ENCODE measurements around the gene B3GALT5.

B3GALT5 gene

GRCh38 chr21:39669976-39670661 lies 57.4 kb downstream of the B3GALT5 start:
- Histone ChIP-seq H3K27ac (no peak overlapping the region), H3K9ac (no peak overlapping the region), H3K27me3 (ENCODE audit: insufficient read depth, low read depth) (no peaks in the 10 kb centered on the region), H3K4me2 (no peak overlapping the region), H3K36me3 (ENCODE audit: insufficient read depth) (no peaks in the 10 kb centered on the region), H3K79me2 (ENCODE audit: insufficient read depth, low read depth) (no peaks in the 10 kb centered on the region), H2AFZ (ENCODE audit: low read depth) (no peak overlapping the region), H4K20me1 (ENCODE audit: insufficient read depth) (no peaks in the 10 kb centered on the region), H3K4me1 (ENCODE audit: low read depth, poor library complexity, severe bottlenecking) (peaks cover 4% of the 10 kb centered on the region), H3K4me3 (IDR thresholded peaks at IDR 0.05; ENCODE audit: insufficient read depth, low read depth, low read length) (no peak overlapping the region)
- TF ChIP-seq CTCF (conservative IDR thresholded peaks at IDR 0.05; ENCODE audit: low read depth, low read length) = no peak

GRCh38 chr21:39670701-39671100 lies 58.0 kb downstream of the B3GALT5 start:
- Histone ChIP-seq H3K4me1 (ENCODE audit: low read depth, poor library complexity, severe bottlenecking) (peaks cover 9% of the 10 kb centered on the region), H2AFZ (ENCODE audit: low read depth) (no peak overlapping the region), H3K36me3 (ENCODE audit: insufficient read depth) (no peaks in the 10 kb centered on the region), H3K27ac (no peak overlapping the region), H3K79me2 (ENCODE audit: insufficient read depth, low read depth) (no peaks in the 10 kb centered on the region), H4K20me1 (ENCODE audit: insufficient read depth) (no peaks in the 10 kb centered on the region), H3K4me3 (IDR thresholded peaks at IDR 0.05; ENCODE audit: insufficient read depth, low read depth, low read length) (no peak overlapping the region), H3K4me2 (no peak overlapping the region), H3K9ac (no peak overlapping the region), H3K27me3 (ENCODE audit: insufficient read depth, low read depth) (no peaks in the 10 kb centered on the region)
- no peak for TF ChIP-seq CTCF (conservative IDR thresholded peaks at IDR 0.05; ENCODE audit: low read depth, low read length)

GRCh38 chr21:39671986-39672385 lies 59.2 kb downstream of the B3GALT5 start:
- Histone ChIP-seq H3K4me3 (IDR thresholded peaks at IDR 0.05; ENCODE audit: insufficient read depth, low read depth, low read length) (no peak overlapping the region), H4K20me1 (ENCODE audit: insufficient read depth) (no peaks in the 10 kb centered on the region), H3K9ac (no peak overlapping the region), H3K4me1 (ENCODE audit: low read depth, poor library complexity, severe bottlenecking) (peaks cover 20% of the 10 kb centered on the region), H2AFZ (ENCODE audit: low read depth) (no peak overlapping the region), H3K4me2 (no peak overlapping the region), H3K27me3 (ENCODE audit: insufficient read depth, low read depth) (no peaks in the 10 kb centered on the region), H3K79me2 (ENCODE audit: insufficient read depth, low read depth) (no peaks in the 10 kb centered on the region), H3K27ac (no peak overlapping the region), H3K36me3 (ENCODE audit: insufficient read depth) (no peaks in the 10 kb centered on the region)
- no peak for TF ChIP-seq CTCF (conservative IDR thresholded peaks at IDR 0.05; ENCODE audit: low read depth, low read length)

DNA sequence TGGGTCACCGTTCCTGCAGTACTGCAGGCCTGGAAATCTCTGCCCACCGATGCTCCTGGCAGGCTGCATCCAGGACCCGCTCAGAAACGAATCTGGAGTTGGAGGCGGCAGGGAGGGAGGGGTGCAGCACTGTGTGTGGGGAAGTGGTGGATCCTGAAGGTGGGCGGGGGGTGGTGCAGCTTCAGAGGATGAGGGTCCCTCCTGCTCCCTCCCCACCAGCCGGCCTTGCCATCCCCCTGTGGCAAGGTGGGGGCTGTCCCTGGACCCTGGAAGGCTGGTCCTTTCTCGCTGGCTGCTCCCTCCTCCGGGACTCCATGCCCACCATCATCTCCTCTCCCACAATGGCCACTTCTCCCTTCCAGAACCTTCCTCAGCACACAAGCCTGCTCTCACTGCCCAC lies 60.4 kb downstream of the B3GALT5 start:
- H3K9ac ChIP-seq = no peak overlapping the region
- no peak overlapping the region for H3K27ac ChIP-seq
- no peaks in the 10 kb centered on the region for H4K20me1 ChIP-seq (ENCODE audit: insufficient read depth)
- peaks cover 22% of the 10 kb centered on the region for H3K4me1 ChIP-seq (ENCODE audit: low read depth, poor library complexity, severe bottlenecking)
- H3K36me3 ChIP-seq (ENCODE audit: insufficient read depth) = no peaks in the 10 kb centered on the region
- no peak overlapping the region for H2AFZ ChIP-seq (ENCODE audit: low read depth)
- no peak overlapping the region for H3K4me3 ChIP-seq (IDR thresholded peaks at IDR 0.05; ENCODE audit: insufficient read depth, low read depth, low read length)
- TF ChIP-seq CTCF (conservative IDR thresholded peaks at IDR 0.05; ENCODE audit: low read depth, low read length) = no peak
- H3K4me2 ChIP-seq = no peak overlapping the region
- H3K27me3 ChIP-seq (ENCODE audit: insufficient read depth, low read depth) = no peaks in the 10 kb centered on the region
- no peaks in the 10 kb centered on the region for H3K79me2 ChIP-seq (ENCODE audit: insufficient read depth, low read depth)
